ENCODE measurements around the gene EP300.

Gene EP300

GRCh38 chr22:41091132-41092022 lies 1.0 kb upstream of the EP300 start:
- TF ChIP-seq CTCF (IDR thresholded peaks at IDR 0.05; ENCODE audit: extremely low read depth, insufficient read depth, missing control alignments) = no peak
- DNase-seq (ENCODE audit: low spot score) = peak; percentile 99
- in situ Hi-C loops (cut with MboI; ENCODE audit: low pct_unique_long_range_greater_than_20kb, low sequenced_read_pairs, unreplicated experiment) = no loop called here

GRCh38 chr22:41092847-41093411 lies 537 bp downstream of the EP300 start:
- no peak for TF ChIP-seq CTCF (IDR thresholded peaks at IDR 0.05; ENCODE audit: extremely low read depth, insufficient read depth, missing control alignments)
- in situ Hi-C loops (cut with MboI; ENCODE audit: low pct_unique_long_range_greater_than_20kb, low sequenced_read_pairs, unreplicated experiment) = no loop called here
- DNase-seq (ENCODE audit: low spot score) = peak; percentile 39

GRCh38 chr22:41094041-41094593 lies 1.7 kb downstream of the EP300 start:
- TF ChIP-seq CTCF (IDR thresholded peaks at IDR 0.05; ENCODE audit: extremely low read depth, insufficient read depth, missing control alignments) = no peak
- DNase-seq (ENCODE audit: low spot score) = no peak
- in situ Hi-C loops (cut with MboI; ENCODE audit: low pct_unique_long_range_greater_than_20kb, low sequenced_read_pairs, unreplicated experiment) = no loop called here

- no peak for TF ChIP-seq CTCF (IDR thresholded peaks at IDR 0.05; ENCODE audit: extremely low read depth, insufficient read depth, missing control alignments)
- no peak for DNase-seq (ENCODE audit: low spot score)
- in situ Hi-C loops (cut with MboI; ENCODE audit: low pct_unique_long_range_greater_than_20kb, low sequenced_read_pairs, unreplicated experiment) = no loop called here
Measured at GRCh38 chr22:41096391-41096790, 4.0 kb downstream of the EP300 start.

GRCh38 chr22:41096841-41097240 lies 4.4 kb downstream of the EP300 start:
- no peak for TF ChIP-seq CTCF (IDR thresholded peaks at IDR 0.05; ENCODE audit: extremely low read depth, insufficient read depth, missing control alignments)
- no peak for DNase-seq (ENCODE audit: low spot score)
- in situ Hi-C loops (cut with MboI; ENCODE audit: low pct_unique_long_range_greater_than_20kb, low sequenced_read_pairs, unreplicated experiment) = no loop called here

- no peak for TF ChIP-seq CTCF (IDR thresholded peaks at IDR 0.05; ENCODE audit: extremely low read depth, insufficient read depth, missing control alignments)
- no peak for DNase-seq (ENCODE audit: low spot score)
- in situ Hi-C loops (cut with MboI; ENCODE audit: low pct_unique_long_range_greater_than_20kb, low sequenced_read_pairs, unreplicated experiment) = no loop called here
Measured at GRCh38 chr22:41099036-41099435, 6.6 kb downstream of the EP300 start.
